ENCODE measurements around the gene MRPS7.

MRPS7 gene

GRCh38 chr17:75237100-75238014 is 24.3 kb upstream of the MRPS7 start:
- Histone ChIP-seq H3K27me3 (no peaks in the 10 kb centered on the region), H3K4me2 (no peak overlapping the region), H3K9me3 (no peaks in the 10 kb centered on the region), H3K27ac (no peak overlapping the region; the same call in 1 of the 2 replicates), H3K4me1 (peaks cover 23% of the 10 kb centered on the region; the same call in 1 of the 2 replicates), H3K9ac (no peak overlapping the region), H3K36me3 (peaks cover 100% of the 10 kb centered on the region), H3K4me3 (no peak overlapping the region), H4K20me1 (peaks cover 41% of the 10 kb centered on the region)
- TF ChIP-seq Cebpa-rat (IDR thresholded peaks at IDR 0.05), result no peak

GRCh38 chr17:75238020-75238580 is 23.6 kb upstream of the MRPS7 start:
- H3K27ac ChIP-seq, result peak overlapping the region; percentile 41; the same call in 1 of the 2 replicates
- H3K36me3 ChIP-seq, result peaks cover 100% of the 10 kb centered on the region
- H3K4me3 ChIP-seq, result no peak overlapping the region
- H4K20me1 ChIP-seq, result peaks cover 41% of the 10 kb centered on the region
- H3K4me1 ChIP-seq, result peaks cover 28% of the 10 kb centered on the region; the same call in 1 of the 2 replicates
- no peak overlapping the region for H3K9ac ChIP-seq
- no peak for TF ChIP-seq Cebpa-rat (IDR thresholded peaks at IDR 0.05)
- no peak overlapping the region for H3K4me2 ChIP-seq
- no peaks in the 10 kb centered on the region for H3K9me3 ChIP-seq
- H3K27me3 ChIP-seq, result no peaks in the 10 kb centered on the region

- H3K36me3 ChIP-seq, result peaks cover 100% of the 10 kb centered on the region
- peaks cover 47% of the 10 kb centered on the region for H4K20me1 ChIP-seq
- H3K27ac ChIP-seq, result no peak overlapping the region
- H3K4me3 ChIP-seq, result no peak overlapping the region
- TF ChIP-seq Cebpa-rat (IDR thresholded peaks at IDR 0.05), result no peak
- no peaks in the 10 kb centered on the region for H3K27me3 ChIP-seq
- no peak overlapping the region for H3K4me2 ChIP-seq
- H3K4me1 ChIP-seq, result peaks cover 35% of the 10 kb centered on the region
- no peaks in the 10 kb centered on the region for H3K9me3 ChIP-seq
- H3K9ac ChIP-seq, result no peak overlapping the region
Measured at GRCh38 chr17:75238684-75239191, 22.9 kb upstream of the MRPS7 start.

- H3K9me3 ChIP-seq, result no peaks in the 10 kb centered on the region
- no peak overlapping the region for H3K4me3 ChIP-seq
- no peak overlapping the region for H3K9ac ChIP-seq
- peaks cover 39% of the 10 kb centered on the region for H3K4me1 ChIP-seq
- TF ChIP-seq Cebpa-rat (IDR thresholded peaks at IDR 0.05), result no peak
- H3K4me2 ChIP-seq, result no peak overlapping the region
- H4K20me1 ChIP-seq, result peaks cover 52% of the 10 kb centered on the region
- no peak overlapping the region for H3K27ac ChIP-seq
- no peaks in the 10 kb centered on the region for H3K27me3 ChIP-seq
- peaks cover 99% of the 10 kb centered on the region for H3K36me3 ChIP-seq
Measured at GRCh38 chr17:75239214-75239613, 22.5 kb upstream of the MRPS7 start.

- no peaks in the 10 kb centered on the region for H3K9me3 ChIP-seq
- H3K36me3 ChIP-seq, result peaks cover 94% of the 10 kb centered on the region
- H3K4me2 ChIP-seq, result no peak overlapping the region
- peaks cover 46% of the 10 kb centered on the region for H3K4me1 ChIP-seq
- H3K27me3 ChIP-seq, result no peaks in the 10 kb centered on the region
- H4K20me1 ChIP-seq, result peaks cover 53% of the 10 kb centered on the region
- H3K9ac ChIP-seq, result no peak overlapping the region
- H3K27ac ChIP-seq, result no peak overlapping the region
- TF ChIP-seq Cebpa-rat (IDR thresholded peaks at IDR 0.05), result no peak
- no peak overlapping the region for H3K4me3 ChIP-seq
Measured at GRCh38 chr17:75239778-75240393, 21.8 kb upstream of the MRPS7 start.

GRCh38 chr17:75240394-75241142 is 21.1 kb upstream of the MRPS7 start:
- peaks cover 54% of the 10 kb centered on the region for H4K20me1 ChIP-seq
- 0 out of 2 replicates have a peak overlapping the region, but pooled peaks have one; percentile 26 for H3K27ac ChIP-seq
- TF ChIP-seq Cebpa-rat (IDR thresholded peaks at IDR 0.05), result no peak
- H3K4me3 ChIP-seq, result no peak overlapping the region
- H3K36me3 ChIP-seq, result peaks cover 94% of the 10 kb centered on the region
- no peaks in the 10 kb centered on the region for H3K27me3 ChIP-seq
- 0 out of 2 replicates have a peak overlapping the region, but pooled peaks have one; percentile 9 for H3K4me2 ChIP-seq
- no peaks in the 10 kb centered on the region for H3K9me3 ChIP-seq
- H3K9ac ChIP-seq, result no peak overlapping the region
- H3K4me1 ChIP-seq, result peaks cover 53% of the 10 kb centered on the region

- Histone ChIP-seq H3K9me3 (no peaks in the 10 kb centered on the region), H4K20me1 (peaks cover 59% of the 10 kb centered on the region), H3K4me1 (peaks cover 58% of the 10 kb centered on the region), H3K9ac (no peak overlapping the region), H3K36me3 (peaks cover 94% of the 10 kb centered on the region), H3K27ac (0 out of 2 replicates have a peak overlapping the region, but pooled peaks have one; percentile 26), H3K27me3 (no peaks in the 10 kb centered on the region), H3K4me3 (no peak overlapping the region), H3K4me2 (0 out of 2 replicates have a peak overlapping the region, but pooled peaks have one; percentile 9)
- TF ChIP-seq Cebpa-rat (IDR thresholded peaks at IDR 0.05), result no peak
Measured at GRCh38 chr17:75241143-75241430, 20.6 kb upstream of the MRPS7 start.

- no peak overlapping the region for H3K9ac ChIP-seq
- H4K20me1 ChIP-seq, result peaks cover 61% of the 10 kb centered on the region
- H3K4me2 ChIP-seq, result no peak overlapping the region
- H3K27me3 ChIP-seq, result no peaks in the 10 kb centered on the region
- H3K36me3 ChIP-seq, result peaks cover 94% of the 10 kb centered on the region
- peaks cover 62% of the 10 kb centered on the region for H3K4me1 ChIP-seq
- no peak overlapping the region for H3K4me3 ChIP-seq
- no peak overlapping the region for H3K27ac ChIP-seq
- H3K9me3 ChIP-seq, result no peaks in the 10 kb centered on the region
- TF ChIP-seq Cebpa-rat (IDR thresholded peaks at IDR 0.05), result no peak
Measured at GRCh38 chr17:75241502-75241901, 20.2 kb upstream of the MRPS7 start.

- H3K9me3 ChIP-seq, result no peaks in the 10 kb centered on the region
- H3K36me3 ChIP-seq, result peaks cover 94% of the 10 kb centered on the region
- H3K9ac ChIP-seq, result no peak overlapping the region
- no peak overlapping the region for H3K4me2 ChIP-seq
- 0 out of 2 replicates have a peak overlapping the region, but pooled peaks have one; percentile 78 for H3K27ac ChIP-seq
- H3K4me3 ChIP-seq, result no peak overlapping the region
- H4K20me1 ChIP-seq, result peaks cover 57% of the 10 kb centered on the region
- no peak for TF ChIP-seq Cebpa-rat (IDR thresholded peaks at IDR 0.05)
- peaks cover 65% of the 10 kb centered on the region for H3K4me1 ChIP-seq
- no peaks in the 10 kb centered on the region for H3K27me3 ChIP-seq
Measured at GRCh38 chr17:75241996-75242460, 19.7 kb upstream of the MRPS7 start.

All from BLaER1 (cell line).